DMS79 (cell line): ENCODE results near the gene TEX26.

Experiments
- DNase-seq: peaks from one replicate; lab custom pipeline; 2025; lab: John Stamatoyannopoulos, UW

Gene TEX26

GRCh38 chr13:30976025-30976424 is 43.6 kb downstream of the TEX26 start:
- DNase-seq: no peak

GRCh38 chr13:30978981-30979956 is 46.8 kb downstream of the TEX26 start:
- no peak for DNase-seq

GRCh38 chr13:30982506-30982905 is 50.0 kb downstream of the TEX26 start:
- no peak for DNase-seq

GRCh38 chr13:30982906-30983305 is 50.5 kb downstream of the TEX26 start:
- DNase-seq: no peak

- no peak for DNase-seq
Measured at GRCh38 chr13:30983431-30983830, 51.0 kb downstream of the TEX26 start.

- no peak for DNase-seq
Measured at GRCh38 chr13:30984620-30985019, 52.2 kb downstream of the TEX26 start.

- DNase-seq: no peak
Measured at GRCh38 chr13:30985637-30986205, 53.3 kb downstream of the TEX26 start.

GRCh38 chr13:30991184-30991583 is 58.7 kb downstream of the TEX26 start:
- DNase-seq: no peak

- DNase-seq: no peak
Measured at GRCh38 chr13:30991922-30992321, 59.5 kb downstream of the TEX26 start.

- no peak for DNase-seq
Measured at GRCh38 chr13:30995331-30995730, 62.9 kb downstream of the TEX26 start.

- DNase-seq: peak; percentile 80
Measured at GRCh38 chr13:30997697-30998096, 65.2 kb downstream of the TEX26 start.

GRCh38 chr13:30998136-30999088 is 66.0 kb downstream of the TEX26 start:
- DNase-seq: peak; percentile 20

- DNase-seq: no peak
Measured at GRCh38 chr13:31000889-31001288, 68.4 kb downstream of the TEX26 start.

- no peak for DNase-seq
Measured at GRCh38 chr13:31001647-31002046, 69.2 kb downstream of the TEX26 start.

- DNase-seq: no peak
Measured at GRCh38 chr13:31005066-31005465, 72.6 kb downstream of the TEX26 start.

- no peak for DNase-seq
Measured at GRCh38 chr13:31007417-31007816, 75.0 kb downstream of the TEX26 start.

GRCh38 chr13:31008400-31009115 is 76.1 kb downstream of the TEX26 start:
- DNase-seq: no peak

- no peak for DNase-seq
Measured at GRCh38 chr13:31009166-31009565, 76.7 kb downstream of the TEX26 start.

- no peak for DNase-seq
Measured at GRCh38 chr13:31010296-31010695, 77.8 kb downstream of the TEX26 start.

- no peak for DNase-seq
Measured at GRCh38 chr13:31011193-31011860, 78.9 kb downstream of the TEX26 start.
